CD4-positive, alpha-beta T cell treated with Interleukin-17A for 1 hour (primary cell): ENCODE results near the gene ADIPOQ.
"Not testable (repeated sequence)": the region's sequence is repeated elsewhere in the genome, so short reads cannot be mapped to it uniquely, and the experiment has no call there.

Experiments used
- DNase-seq: peaks from one replicate; pipeline ENCODE4 v3.0.0-alpha.2; 2020

The ADIPOQ gene

DNA sequence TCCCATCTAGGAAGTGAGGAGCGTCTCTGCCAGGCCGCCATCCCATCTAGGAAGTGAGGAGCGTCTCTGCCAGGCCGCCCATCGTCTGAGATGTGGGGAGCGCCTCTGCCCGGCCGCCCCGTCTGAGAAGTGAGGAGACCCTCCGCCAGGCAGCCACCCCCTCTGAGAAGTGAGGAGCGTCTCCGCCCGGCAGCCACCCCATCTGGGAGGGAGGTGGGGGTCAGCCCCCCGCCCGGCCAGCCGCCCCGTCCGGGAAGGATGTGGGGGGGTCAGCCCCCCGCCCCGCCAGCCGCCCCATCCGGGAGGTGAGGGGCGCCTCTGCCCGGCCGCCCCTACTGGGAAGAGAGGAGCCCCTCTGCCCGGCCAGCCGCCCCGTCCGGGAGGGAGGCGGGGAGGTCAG is 31.3 kb downstream of the ADIPOQ start:
- DNase-seq: not testable (repeated sequence)

DNA sequence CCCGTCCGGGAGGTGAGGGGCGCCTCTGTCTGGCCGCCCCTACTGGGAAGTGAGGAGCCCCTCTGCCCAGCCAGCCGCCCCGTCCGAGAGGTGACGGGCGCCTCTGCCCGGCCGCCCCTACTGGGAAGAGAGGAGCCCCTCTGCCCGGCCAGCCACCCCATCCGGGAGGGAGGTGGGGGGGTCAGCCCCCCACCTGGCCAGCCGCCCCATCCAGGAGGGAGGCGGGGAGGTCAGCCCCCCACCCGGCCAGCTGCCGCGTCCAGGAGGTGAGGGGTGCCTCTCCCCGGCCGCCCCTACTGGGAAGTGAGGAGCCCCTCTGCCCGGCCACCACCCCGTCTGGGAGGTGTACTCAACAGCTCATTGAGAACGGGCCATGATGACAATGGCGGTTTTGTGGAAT is 31.7 kb downstream of the ADIPOQ start:
- not testable (repeated sequence) for DNase-seq

DNA sequence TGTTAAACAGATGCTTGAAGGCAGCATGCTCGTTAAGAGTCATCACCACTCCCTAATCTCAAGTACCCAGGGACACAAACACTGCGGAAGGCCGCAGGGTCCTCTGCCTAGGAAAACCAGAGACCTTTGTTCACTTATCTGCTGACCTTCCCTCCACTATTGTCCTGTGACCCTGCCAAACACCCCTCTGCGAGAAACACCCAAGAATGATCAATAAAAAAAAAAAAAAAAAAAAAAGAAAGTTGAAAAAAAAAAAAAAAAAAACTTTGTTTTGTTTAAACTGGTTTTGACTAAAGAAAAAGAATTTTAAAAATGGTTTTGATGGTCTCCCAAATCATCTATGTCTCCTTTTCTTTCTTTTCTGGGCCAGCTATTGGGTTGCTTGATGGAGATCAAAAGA is 32.3 kb downstream of the ADIPOQ start:
- DNase-seq: not testable (repeated sequence)

DNA sequence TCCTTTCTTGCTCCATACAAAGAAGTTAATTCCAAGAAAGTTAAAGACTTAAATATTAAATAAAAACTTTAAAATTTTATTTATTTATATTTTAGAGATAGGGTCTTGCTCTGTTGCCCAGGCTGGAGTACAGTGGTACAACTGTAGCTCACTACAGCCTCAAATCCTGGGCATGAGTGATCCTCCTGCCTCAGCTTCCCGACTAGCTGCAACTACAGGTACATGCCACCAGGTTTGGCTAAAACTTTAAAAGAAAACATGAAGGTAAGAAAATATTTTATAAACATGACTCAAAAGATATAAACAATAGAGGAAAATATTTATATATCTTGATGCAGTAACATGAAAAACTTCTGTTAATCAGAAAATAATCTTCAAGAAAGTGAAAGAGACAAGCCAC is 33.2 kb downstream of the ADIPOQ start:
- DNase-seq: no peak

DNA sequence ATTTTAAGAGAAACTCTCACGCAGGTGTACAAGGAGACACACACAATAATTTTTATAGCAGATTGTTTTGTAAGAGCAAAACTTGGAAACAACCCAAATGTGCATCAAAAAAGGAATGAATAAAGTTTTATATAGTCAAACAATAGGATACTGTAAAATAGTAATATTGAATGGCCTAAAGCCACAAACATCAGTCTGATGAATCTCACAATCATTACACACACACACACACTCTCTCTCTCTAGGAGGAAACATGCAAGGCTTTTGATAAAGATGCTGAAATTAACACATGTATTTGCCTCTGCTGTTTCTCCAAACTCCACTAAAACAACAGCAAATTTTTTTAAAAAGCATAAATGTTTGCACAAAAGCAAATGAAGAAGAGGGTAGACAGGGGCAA is 37.3 kb downstream of the ADIPOQ start:
- no peak for DNase-seq

DNA sequence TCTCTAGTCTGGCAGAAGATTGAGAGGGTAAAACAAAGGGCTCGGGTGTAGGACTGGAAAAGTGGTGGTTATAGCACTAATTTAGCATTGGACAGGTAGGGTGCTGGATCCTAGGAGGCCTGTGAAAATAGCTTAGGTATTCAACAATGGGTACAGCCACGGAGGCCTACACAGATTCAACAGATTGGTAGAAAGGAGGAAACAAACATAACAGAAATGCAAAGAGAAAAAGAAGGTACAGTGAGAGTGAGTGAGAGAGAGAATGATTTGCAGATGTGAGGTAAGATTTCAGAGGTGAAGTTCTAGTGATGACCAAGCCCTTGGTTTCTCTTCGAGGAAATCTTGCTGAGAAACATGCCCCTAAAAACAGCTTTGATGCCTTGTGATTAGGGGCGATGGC is 37.9 kb downstream of the ADIPOQ start:
- no peak for DNase-seq

DNA sequence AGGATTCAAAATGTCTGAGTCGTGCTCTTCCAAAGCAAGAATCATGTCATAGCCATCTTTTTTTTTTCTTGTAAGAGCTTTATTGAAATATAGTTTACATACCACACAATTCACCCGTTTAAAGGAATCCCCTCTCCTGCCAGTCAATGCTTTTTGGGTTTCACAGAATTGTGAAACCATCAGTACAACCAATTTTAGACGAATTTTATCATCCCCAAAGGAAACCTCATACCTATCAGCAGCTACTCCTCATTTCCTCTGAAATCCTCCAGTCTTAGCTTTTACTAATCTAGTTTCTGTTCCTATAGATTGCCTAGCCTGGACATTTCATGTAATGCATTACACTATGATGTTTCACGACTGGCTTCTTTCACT is 39.6 kb downstream of the ADIPOQ start:
- no peak for DNase-seq

DNA sequence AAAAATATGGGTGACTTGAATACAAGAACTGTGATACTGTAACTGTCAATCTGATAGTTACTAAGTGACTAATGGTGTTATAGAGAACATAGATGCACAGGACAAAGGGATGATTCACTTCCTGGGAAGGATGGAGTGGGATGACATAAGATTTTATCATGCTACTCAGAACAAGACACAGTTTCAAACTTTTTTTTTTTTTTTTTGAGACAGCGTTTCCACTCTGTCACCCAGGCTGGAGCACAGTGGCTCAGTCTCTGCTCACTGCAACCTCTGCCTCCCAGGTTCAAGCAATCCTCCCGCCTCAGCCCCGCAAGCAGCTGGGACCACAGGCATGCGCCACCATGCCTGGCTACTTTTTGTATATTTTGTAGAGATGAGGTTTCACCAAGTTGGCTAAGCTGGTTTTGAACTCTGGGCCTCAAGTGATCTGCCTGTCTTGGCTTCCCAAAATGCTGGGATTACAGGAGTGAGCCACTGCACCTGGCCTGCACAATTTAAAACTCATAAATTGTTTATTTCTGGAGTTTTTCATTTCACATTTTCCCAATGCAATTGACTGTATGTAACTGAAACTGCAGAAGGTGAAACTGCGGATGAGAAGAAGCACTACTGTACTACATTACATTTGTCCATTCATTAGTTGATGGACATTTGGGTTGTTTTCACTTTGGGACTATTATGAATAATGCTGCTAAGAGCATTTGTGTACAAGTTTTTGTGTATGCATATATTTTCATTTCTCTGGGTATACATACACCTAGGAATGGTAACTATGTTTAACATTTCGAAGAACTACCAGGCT is 40.6 kb downstream of the ADIPOQ start:
- no peak for DNase-seq

DNA sequence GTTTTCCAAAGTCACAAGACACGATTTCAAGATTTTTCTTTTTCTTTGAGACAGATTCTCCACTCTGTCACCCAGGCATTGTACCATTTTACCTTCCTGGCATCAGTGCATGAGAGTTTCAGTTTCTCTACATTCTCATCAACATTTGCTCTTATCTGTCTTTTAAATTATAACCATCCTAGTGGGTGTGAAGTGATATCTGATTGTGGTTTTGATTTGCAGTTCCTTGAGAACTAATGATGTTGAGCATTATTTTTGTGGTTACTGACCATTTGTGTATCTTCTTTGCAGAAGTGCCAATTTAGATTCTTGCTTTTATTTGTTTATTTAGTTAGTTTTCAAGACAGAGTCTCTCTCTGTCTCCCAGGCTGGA is 41.2 kb downstream of the ADIPOQ start:
- peak; percentile 14 for DNase-seq

DNA sequence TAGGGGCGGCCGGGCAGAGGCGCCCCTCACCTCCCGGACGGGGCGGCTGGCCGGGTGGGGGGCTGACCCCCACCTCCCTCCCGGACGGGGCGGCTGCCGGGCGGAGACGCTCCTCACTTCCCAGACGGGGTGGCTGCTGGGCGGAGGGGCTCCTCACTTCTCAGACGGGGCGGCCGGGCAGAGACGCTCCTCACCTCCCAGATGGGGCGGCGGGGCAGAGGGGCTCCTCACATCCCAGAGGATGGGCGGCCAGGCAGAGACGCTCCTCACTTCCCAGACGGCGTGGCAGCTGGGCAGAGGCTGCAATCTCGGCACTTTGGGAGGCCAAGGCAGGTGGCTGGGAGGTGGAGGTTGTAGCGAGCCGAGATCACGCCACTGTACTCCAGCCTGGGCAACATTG is 42.4 kb downstream of the ADIPOQ start:
- not testable (repeated sequence) for DNase-seq

DNA sequence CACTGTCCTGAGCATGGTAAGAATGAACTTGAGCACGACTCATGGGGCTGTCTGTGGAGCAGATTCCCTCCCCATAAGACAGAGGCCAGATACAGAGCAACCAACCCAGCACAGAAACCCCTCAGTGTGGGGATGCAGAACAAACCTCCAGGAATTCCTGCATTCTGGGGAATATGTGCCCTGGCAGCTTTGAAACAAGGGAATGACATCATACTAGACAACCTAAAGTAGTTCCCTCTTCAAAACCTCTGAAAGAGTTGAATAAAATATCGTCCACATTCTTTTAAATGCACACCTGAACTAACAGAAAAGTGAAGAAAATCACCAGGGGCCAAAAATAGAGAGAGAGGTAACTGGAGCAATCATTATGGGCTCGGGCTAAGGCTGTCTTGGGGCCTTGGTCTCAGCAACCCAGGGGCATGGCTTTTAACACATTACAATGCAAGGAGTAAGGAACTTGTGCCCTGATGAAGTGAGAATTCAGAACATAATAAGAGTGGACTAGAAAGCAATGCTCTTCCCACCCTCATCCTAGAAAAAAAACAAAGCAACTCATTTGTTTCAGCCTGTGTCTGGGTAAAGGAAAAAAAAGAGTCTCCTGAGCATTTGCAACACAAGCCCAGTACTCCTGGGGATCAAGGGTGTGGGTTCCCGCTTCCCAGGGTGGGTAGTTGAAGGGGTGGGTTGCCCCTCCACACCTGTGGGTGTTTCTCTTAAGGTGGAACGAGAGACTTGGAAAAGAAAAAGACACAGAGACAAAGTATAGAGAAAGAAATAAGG is 43.9 kb downstream of the ADIPOQ start:
- DNase-seq: no peak

DNA sequence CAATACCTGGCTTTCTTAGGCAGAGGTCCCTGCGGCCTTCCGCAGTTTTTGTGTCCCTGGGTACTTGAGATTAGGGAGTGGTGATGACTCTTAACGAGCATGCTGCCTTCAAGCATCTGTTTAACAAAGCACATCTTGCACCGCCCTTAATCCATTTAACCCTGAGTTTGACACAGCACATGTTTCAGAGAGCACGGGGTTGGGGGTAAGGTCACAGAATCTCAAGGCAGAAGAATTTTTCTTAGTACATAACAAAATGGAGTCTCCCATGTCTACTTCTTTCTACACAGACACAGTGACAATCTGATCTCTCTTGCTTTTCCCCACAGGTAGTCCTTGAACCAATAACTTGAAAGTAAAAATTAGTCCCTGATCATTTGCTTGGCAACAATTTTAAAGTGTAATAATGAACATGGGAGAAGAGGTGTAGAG is 45.0 kb downstream of the ADIPOQ start:
- not testable (repeated sequence) for DNase-seq

DNA sequence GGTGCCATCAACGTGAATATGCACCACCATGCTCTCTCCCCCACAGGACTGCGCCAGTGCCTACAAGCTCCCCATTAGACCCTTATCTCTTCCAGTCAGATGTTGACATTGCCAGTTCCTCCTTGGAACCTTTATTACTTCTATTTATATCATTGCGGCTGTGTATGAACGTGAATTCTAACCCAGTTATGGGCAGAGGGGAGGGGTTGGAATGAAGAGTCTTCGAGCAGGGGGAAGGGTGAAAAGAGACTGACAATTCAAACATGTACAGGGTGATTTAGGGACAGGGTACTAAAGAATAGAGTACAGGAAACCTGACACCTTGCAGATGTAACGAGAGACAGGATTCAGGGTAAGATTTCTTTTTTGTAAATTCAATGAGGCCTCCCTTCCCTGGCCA is 46.1 kb downstream of the ADIPOQ start:
- DNase-seq: no peak

DNA sequence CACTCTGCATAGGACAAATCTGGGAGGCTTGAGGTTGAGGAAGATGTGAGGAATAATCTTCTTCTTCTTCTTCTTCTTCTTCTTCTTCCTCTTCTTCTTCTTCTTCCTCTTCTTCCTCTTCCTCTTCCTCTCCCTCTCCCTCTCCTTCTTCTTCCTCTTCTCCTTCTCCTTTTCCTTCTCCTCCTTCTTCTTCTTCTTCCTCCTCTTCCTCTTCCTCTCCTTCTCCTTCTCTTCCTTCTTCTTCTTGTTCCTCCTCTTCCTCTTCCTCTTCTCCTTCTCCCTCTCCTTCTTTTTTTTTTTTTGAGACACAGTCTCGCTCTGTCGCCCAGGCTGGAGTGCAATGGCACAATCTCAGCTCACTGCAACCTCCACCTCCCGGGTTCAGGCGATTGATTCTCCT is 47.2 kb downstream of the ADIPOQ start:
- not testable (repeated sequence) for DNase-seq

DNA sequence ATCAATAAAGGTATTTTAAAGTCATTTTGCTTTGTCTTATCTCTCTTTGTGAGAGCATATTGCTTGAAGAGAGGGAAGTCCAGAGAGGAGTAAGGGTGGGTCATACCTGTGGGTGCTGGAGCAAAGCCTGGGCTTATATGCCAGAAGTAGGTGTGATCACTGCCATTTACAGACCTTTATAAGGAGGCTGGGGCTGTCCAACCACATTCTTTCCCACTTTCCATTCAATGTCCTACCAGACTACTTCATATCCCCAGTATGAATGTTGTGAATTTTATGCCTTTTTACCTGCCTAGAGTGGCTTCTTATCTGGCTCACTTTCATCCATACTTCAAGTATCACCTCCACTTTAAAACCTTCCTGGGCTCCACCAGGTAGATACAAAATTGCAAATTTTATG is 48.4 kb downstream of the ADIPOQ start:
- no peak for DNase-seq

DNA sequence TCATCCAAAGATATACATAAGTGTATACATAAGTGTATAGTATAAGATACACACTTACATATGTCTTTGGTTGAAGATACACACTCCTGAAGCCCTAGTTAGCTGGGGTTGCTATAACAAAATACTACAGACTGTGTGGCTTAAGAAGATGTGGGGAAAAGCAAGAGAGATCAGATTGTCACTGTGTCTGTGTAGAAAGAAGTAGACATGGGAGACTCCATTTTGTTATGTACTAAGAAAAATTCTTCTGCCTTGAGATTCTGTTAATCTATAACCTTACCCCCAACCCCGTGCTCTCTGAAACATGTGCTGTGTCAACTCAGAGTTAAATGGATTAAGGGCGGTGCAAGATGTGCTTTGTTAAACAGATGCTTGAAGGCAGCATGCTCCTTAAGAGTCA is 50.6 kb downstream of the ADIPOQ start:
- DNase-seq: not testable (repeated sequence)

DNA sequence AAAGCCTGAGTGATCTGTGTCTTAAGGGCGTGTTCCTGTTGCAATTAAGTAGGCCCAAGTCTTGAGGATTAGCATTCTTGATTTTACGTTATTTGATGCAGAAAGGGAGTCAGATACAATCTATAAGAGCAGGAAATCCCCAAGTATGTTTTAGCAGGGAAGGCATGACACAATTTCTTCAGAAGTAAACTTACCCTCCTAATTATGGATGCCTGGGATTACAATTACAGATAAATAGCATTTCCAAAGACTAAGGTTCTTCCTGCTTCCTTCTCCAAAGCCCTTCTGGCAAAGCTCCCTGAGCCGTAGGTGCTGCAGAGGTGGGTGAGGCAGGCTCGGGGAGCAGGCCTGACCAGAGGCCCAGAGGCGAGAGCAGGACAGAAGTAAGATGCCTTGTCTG is 52.9 kb downstream of the ADIPOQ start:
- no peak for DNase-seq

DNA sequence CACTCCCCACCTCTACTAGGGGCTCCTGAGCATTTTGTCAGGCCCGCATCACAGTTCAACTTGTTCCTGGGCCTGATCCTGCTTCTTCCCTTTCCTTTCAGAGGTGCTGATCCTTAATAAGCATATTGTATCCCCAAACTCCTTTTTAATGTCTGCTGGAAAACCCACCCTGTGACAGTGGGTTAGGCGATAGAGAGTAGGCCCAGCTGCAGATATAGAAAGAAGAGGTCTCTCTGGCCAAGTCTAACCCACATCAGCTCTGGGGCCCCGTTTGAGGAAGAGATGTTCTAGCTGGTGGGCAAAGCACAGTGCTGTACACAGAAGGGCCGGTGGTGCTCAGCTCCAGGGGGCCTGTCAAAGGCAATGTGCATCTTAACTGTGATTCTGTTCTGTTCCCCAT is 53.5 kb downstream of the ADIPOQ start:
- DNase-seq: no peak

DNA sequence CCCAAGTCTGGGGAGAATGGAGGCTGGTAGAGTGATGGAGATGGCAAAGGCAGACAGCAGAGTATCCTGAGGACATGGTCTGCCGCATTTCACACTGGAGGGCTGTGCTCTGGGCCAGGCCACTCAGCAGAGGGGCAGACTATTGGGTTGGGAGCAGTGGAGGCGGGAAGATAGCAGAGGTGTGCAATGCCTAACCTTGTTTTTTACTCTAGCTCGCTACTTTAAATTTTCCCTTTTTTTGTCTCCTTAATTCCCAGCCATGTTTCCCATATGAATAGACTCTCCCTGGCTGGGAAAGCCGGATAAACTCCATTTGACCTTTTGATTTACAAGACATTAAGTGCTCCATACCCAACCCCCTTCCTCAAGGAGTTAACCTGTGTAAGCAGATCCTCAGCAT is 54.4 kb downstream of the ADIPOQ start:
- DNase-seq: no peak

DNA sequence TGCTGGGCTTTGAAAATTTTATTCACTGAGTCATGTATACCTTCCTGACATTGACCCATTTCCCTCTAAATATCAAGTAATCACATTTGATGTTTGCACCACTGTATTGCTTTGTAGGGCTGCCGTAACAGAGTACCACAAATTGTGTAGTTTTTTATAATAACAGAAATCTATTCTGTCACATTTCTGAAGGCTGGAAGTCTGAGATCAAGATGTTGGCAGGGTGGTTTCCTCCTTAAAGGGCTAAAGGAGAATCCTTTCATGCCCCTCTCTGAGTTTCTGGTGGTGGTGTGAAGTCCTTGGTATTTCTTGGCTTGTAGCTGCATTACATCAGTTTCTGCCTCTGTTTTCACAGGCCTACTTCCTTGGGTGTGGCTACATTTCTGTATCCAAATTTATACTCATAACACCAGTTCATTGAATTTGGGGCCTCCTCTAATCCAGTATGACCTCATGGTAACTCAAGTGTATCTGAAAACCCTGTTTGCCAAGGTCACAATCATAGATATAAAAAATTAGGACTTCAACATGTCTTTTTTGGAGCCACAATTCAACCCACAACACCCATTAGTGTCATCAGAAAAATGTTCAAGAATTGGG is 58.7 kb downstream of the ADIPOQ start:
- DNase-seq: peak; percentile 28

DNA sequence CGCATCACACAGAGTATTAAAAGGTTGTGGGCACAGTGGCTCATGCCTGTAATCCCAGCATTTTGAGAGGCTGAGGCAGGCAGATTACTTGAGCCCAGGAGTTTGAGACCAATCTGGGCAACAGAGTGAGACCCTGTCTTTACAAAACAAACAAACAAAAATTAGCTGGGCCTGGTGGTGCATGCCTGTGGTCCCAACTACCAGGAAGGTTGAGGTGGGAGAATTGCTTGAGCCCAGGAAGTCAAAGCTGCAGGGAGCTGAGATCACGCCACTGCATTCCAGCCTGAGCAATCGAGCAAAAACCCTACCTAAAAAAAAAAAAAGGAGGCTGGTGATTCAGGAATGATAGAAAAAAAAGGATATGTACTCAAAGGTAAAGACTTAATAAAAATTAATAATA is 59.6 kb downstream of the ADIPOQ start:
- no peak for DNase-seq

DNA sequence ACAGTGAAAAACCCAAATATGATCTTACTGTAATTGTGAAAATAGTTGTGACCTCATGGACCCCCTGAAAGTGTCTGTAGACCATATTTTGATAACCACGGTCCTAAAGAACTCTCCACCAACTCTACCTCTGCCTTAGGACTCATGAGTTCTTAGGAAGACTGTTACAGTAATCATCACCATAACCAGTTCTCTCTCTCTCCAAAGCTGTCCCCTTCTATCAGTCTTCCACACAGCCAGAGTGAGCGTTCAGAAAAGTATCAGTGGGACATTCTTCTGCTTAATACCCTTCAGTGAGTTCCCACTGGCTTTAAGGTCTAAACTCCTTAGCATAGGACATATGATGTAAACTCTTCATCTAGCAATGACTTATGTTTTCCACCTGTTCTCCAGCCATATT is 60.2 kb downstream of the ADIPOQ start:
- no peak for DNase-seq

DNA sequence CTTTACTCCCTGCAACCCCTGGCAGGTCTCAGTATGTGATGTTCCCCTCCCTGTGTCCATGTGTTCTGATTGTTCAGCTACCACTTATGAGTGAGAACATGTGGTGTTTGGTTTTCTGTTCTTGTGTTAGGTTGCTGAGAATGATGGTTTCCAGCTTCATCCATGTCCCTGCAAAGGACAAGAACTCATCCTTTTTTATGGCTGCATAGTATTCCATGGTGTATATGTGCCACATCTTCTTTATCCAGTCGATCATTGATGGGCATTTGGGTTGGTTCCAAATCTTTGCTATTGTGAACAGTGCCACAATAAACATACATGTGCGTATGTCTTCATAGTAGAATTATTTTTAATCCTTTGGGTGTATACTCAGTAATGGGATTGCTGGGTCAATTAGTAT is 61.2 kb downstream of the ADIPOQ start:
- DNase-seq: not testable (repeated sequence)

DNA sequence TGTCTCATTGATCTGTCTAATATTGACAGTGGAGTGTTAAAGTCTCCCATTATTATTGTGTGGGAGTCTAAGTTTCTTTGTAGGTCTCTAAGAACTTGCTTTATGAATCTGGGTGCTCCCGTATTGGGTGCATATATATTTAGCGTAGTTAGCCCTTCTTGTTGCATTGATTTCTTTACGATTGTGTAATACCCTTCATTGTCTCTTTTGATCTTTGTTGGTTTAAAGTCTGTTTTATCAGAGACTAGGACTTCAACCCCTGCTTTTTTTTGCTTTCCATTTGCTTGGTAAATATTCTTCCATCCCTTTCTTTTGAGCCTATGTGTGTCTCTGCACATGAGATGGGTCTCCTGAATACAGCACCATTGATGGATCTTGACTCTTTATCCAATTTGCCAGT is 64.6 kb downstream of the ADIPOQ start:
- DNase-seq: not testable (repeated sequence)
